T-helper 2 cell treated with Interferon-gamma antibody and Interleukin-4, amounts not matched to agents 5 μg/mL and 100 μg/mL, for 36 hours (primary cell): ENCODE measurements around the gene DENND1B.
"Not testable (repeated sequence)": the region's sequence is repeated elsewhere in the genome, so short reads cannot be mapped to it uniquely, and the experiment has no call there.

Source experiments
- DNase-seq: peaks from one replicate; pipeline ENCODE4 v3.0.0; 2021; ENCODE audit warnings: low spot score
- H3K27ac Mint-ChIP-seq: one replicate; pipeline ENCODE4 v1.8.0; 2021; ENCODE audit warnings: mild to moderate bottlenecking, mixed read lengths
- H3K27me3 Mint-ChIP-seq: one replicate; pipeline ENCODE4 v1.8.0; 2021; ENCODE audit warnings: low read depth, mixed read lengths
- H3K36me3 Mint-ChIP-seq: one replicate; pipeline ENCODE4 v1.8.0; 2021; ENCODE audit warnings: low read depth, mixed read lengths
- H3K4me1 Mint-ChIP-seq: one replicate; pipeline ENCODE4 v1.8.0; 2021; ENCODE audit warnings: low read depth, mixed read lengths
- H3K4me3 Mint-ChIP-seq: one replicate; pipeline ENCODE4 v1.8.0; 2022; ENCODE audit warnings: mild to moderate bottlenecking, moderate library complexity, mixed read lengths
- H3K9me3 Mint-ChIP-seq: one replicate; pipeline ENCODE4 v1.8.0; 2021; ENCODE audit warnings: mixed read lengths

The DENND1B gene

GRCh38 chr1:197700688-197701087 is 74.6 kb downstream of the DENND1B start:
- not testable (repeated sequence) for H3K4me3 Mint-ChIP-seq, DNase-seq, H3K27ac Mint-ChIP-seq, H3K9me3 Mint-ChIP-seq, H3K27me3 Mint-ChIP-seq
- Mint-ChIP-seq H3K4me1 (peaks cover 23% of the 10 kb centered on the region), H3K36me3 (peaks cover 28% of the 10 kb centered on the region)

DNA sequence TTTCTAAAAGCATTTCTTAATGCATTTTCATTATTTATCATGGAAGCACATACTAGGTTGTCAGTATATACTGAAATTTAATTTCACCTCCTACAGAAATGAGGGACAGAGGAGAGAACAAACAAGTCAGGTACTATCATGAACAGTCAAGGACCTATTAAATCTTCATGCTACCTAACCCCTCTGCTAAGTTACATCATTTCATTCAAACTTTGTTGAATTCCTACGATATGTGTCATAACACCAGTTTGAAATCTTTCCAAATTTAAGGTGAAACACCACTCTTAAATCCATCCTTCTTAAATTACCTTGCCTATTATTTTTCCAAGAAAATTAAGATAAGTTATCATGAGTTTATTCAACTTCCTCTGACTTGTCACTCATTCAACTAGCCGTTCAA is 78.9 kb downstream of the DENND1B start:
- Mint-ChIP-seq H3K4me3 (no peak overlapping the region), H3K27me3 (no peaks in the 10 kb centered on the region), H3K9me3 (peaks cover 4% of the 10 kb centered on the region), H3K27ac (no peak overlapping the region), H3K4me1 (peaks cover 26% of the 10 kb centered on the region), H3K36me3 (peaks cover 22% of the 10 kb centered on the region)
- DNase-seq: no peak

GRCh38 chr1:197695961-197696360 is 79.3 kb downstream of the DENND1B start:
- Mint-ChIP-seq H3K27ac (no peak overlapping the region), H3K27me3 (no peaks in the 10 kb centered on the region), H3K4me1 (peaks cover 26% of the 10 kb centered on the region), H3K9me3 (peaks cover under 1% of the 10 kb centered on the region), H3K36me3 (peaks cover 22% of the 10 kb centered on the region), H3K4me3 (no peak overlapping the region)
- no peak for DNase-seq

GRCh38 chr1:197692965-197693364 is 82.3 kb downstream of the DENND1B start:
- no peak for DNase-seq
- H3K27ac Mint-ChIP-seq: no peak overlapping the region

GRCh38 chr1:197691816-197692215 is 83.5 kb downstream of the DENND1B start:
- no peak for DNase-seq
- Mint-ChIP-seq H3K9me3 (peaks cover 23% of the 10 kb centered on the region), H3K27me3 (no peaks in the 10 kb centered on the region), H3K27ac (no peak overlapping the region), H3K36me3 (peaks cover 44% of the 10 kb centered on the region), H3K4me1 (peaks cover 11% of the 10 kb centered on the region), H3K4me3 (no peak overlapping the region)

More at GRCh38 chr1:197692965-197693364, 82.3 kb downstream of the DENND1B start:
- Mint-ChIP-seq H3K36me3 (peaks cover 35% of the 10 kb centered on the region), H3K9me3 (peaks cover 17% of the 10 kb centered on the region), H3K4me1 (peaks cover 12% of the 10 kb centered on the region), H3K27me3 (no peaks in the 10 kb centered on the region), H3K4me3 (no peak overlapping the region)

DNA sequence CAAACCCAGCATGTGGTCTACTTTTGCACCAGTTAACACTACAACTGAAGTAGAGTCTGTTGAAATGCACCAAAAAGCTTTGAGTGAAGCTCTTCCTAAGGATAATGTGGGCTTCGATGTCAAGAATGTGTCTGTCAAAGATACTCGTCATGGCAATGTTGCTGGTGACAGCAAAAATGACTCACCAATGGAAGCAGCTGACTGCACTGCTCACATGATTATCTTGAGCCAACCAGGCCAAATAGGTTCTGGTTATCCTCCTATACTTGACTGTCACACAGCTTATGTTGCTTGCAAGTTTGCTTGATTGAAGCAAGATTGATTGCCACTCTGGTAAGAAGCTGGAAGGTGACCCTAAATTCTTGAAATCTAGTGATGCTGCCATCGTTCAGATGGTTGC is 85.2 kb downstream of the DENND1B start:
- DNase-seq: no peak
- H3K4me1 Mint-ChIP-seq: peaks cover 16% of the 10 kb centered on the region
- H3K36me3 Mint-ChIP-seq: peaks cover 49% of the 10 kb centered on the region
- H3K27ac Mint-ChIP-seq: no peak overlapping the region
- H3K27me3 Mint-ChIP-seq: no peaks in the 10 kb centered on the region
- no peak overlapping the region for H3K4me3 Mint-ChIP-seq
- H3K9me3 Mint-ChIP-seq: peaks cover 23% of the 10 kb centered on the region

DNA sequence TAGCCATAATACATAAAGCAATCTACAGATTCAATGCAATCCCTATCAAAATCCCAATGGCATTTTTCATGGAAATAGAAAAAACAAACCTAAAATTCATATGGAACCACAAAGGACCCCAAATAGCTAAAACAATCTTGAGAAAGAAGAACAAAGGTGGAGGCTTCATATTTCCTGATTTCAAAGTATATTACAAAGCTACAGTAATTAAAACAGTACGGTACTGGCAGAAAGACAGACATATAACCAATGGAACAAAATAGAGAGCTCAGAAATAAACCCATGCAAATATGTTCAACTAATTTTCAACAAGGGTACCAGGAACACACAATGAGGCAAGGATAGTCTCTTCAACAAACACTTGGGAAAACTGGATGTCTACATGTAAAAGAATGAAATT is 87.0 kb downstream of the DENND1B start:
- no peak for DNase-seq
- H3K4me3 Mint-ChIP-seq: no peak overlapping the region
- peaks cover 12% of the 10 kb centered on the region for H3K4me1 Mint-ChIP-seq
- H3K36me3 Mint-ChIP-seq: peaks cover 49% of the 10 kb centered on the region
- H3K27ac Mint-ChIP-seq: no peak overlapping the region
- H3K27me3 Mint-ChIP-seq: no peaks in the 10 kb centered on the region
- H3K9me3 Mint-ChIP-seq: peaks cover 23% of the 10 kb centered on the region

DNA sequence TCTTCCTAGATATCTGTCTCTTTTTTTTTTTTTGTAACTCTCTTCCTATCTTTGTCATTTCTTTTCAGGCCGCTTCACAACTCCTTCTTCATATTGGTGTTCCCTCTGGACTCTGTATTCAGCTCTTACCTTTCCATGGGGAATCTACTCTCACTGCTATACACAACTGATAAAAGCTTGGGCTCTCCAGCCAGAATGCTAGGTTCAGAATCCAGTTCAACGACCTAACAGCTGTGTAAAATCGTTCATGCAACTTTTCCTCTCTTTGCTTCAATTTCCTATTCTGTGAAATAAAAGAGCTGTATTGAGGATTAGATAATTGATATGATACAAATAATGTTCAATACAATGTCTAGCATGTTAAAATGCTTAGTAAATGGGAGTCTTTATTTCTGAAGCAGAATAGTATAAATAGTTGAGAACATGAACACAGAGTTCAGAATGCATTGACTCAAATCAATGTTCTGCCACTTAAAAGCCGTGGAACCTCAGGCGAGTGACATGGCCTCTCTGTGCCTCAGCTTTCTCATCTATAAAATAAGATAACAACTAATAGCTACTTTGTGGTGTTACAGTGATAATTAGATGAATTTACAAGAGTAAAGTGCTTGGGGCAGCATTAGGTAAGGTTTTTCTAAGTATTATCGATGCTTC is 88.5 kb downstream of the DENND1B start:
- Mint-ChIP-seq H3K9me3 (peaks cover 23% of the 10 kb centered on the region), H3K4me3 (no peak overlapping the region), H3K36me3 (peaks cover 50% of the 10 kb centered on the region), H3K27ac (no peak overlapping the region), H3K4me1 (peaks cover 15% of the 10 kb centered on the region), H3K27me3 (no peaks in the 10 kb centered on the region)
- DNase-seq: no peak

- H3K4me1 Mint-ChIP-seq: peaks cover 21% of the 10 kb centered on the region
- no peaks in the 10 kb centered on the region for H3K27me3 Mint-ChIP-seq
- no peak overlapping the region for H3K27ac Mint-ChIP-seq
- DNase-seq: no peak
- peaks cover 46% of the 10 kb centered on the region for H3K36me3 Mint-ChIP-seq
- no peak overlapping the region for H3K4me3 Mint-ChIP-seq
- peaks cover 23% of the 10 kb centered on the region for H3K9me3 Mint-ChIP-seq
These were observed 89.0 kb downstream of the DENND1B start for GRCh38 chr1:197686231-197686630.

- peaks cover 23% of the 10 kb centered on the region for H3K9me3 Mint-ChIP-seq
- H3K27ac Mint-ChIP-seq: no peak overlapping the region
- DNase-seq: no peak
- H3K36me3 Mint-ChIP-seq: peaks cover 42% of the 10 kb centered on the region
- no peak overlapping the region for H3K4me3 Mint-ChIP-seq
- H3K27me3 Mint-ChIP-seq: no peaks in the 10 kb centered on the region
- H3K4me1 Mint-ChIP-seq: peaks cover 24% of the 10 kb centered on the region
These were observed 89.5 kb downstream of the DENND1B start for GRCh38 chr1:197685785-197686184.

DNA sequence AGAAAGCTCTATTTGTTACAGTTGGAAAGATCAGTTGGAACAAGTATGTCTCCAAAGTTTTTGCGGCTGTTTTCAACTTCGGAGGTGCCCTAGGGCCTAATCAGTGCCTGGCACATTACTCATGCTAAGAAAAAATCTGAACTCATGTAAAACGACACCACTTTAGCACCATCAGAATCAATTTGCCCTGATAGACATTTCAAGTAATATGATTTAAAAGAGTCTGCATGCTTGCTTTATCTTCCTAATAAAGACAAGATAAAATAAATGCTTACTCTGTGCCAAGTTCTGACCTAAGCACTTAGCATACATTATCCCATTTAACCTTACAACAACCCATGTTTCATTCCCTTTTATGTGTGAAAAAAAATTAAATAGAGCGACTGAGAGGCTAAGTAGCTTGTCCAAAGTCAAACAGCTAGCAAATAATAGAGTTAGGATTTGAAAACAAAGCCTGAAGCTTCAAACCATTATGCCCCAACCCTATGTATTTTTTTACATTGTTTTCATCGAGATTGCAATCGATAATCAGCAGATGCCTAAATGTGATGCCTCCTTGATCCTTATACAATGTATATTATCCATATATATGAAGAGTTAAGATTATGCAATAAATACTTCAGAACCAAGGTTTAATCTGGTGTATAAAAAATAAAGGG is 91.3 kb downstream of the DENND1B start:
- Mint-ChIP-seq H3K4me1 (peaks cover 24% of the 10 kb centered on the region), H3K9me3 (peaks cover 17% of the 10 kb centered on the region), H3K27me3 (no peaks in the 10 kb centered on the region), H3K36me3 (peaks cover 27% of the 10 kb centered on the region), H3K27ac (no peak overlapping the region), H3K4me3 (no peak overlapping the region)
- no peak for DNase-seq

DNA sequence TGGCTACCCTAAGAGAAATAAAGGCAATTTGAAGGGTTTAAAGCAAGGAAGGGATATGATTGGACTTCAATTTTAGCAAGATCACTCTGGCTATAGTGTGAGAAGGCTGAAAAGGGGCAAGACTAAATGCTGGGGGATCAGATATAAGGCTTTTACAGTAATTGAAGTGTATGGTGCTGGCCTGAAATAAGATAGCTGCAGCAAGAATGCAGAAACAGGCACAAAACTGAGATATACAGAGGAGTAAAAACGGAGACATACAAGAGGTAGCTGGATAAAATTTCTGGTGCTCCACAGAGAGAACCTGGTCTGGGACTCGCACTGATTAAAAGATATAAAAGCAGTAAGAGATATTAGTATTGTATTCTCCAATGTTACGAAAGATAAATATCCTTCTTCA is 92.0 kb downstream of the DENND1B start:
- Mint-ChIP-seq H3K27me3 (no peaks in the 10 kb centered on the region), H3K27ac (no peak overlapping the region), H3K4me3 (no peak overlapping the region), H3K4me1 (peaks cover 24% of the 10 kb centered on the region), H3K36me3 (peaks cover 20% of the 10 kb centered on the region), H3K9me3 (peaks cover 9% of the 10 kb centered on the region)
- no peak for DNase-seq

- Mint-ChIP-seq H3K4me3 (no peak overlapping the region), H3K27ac (no peak overlapping the region), H3K9me3 (no peaks in the 10 kb centered on the region), H3K4me1 (peaks cover 28% of the 10 kb centered on the region), H3K36me3 (peaks cover 3% of the 10 kb centered on the region), H3K27me3 (no peaks in the 10 kb centered on the region)
- DNase-seq: no peak
These were observed 95.0 kb downstream of the DENND1B start for GRCh38 chr1:197680311-197680710.

DNA sequence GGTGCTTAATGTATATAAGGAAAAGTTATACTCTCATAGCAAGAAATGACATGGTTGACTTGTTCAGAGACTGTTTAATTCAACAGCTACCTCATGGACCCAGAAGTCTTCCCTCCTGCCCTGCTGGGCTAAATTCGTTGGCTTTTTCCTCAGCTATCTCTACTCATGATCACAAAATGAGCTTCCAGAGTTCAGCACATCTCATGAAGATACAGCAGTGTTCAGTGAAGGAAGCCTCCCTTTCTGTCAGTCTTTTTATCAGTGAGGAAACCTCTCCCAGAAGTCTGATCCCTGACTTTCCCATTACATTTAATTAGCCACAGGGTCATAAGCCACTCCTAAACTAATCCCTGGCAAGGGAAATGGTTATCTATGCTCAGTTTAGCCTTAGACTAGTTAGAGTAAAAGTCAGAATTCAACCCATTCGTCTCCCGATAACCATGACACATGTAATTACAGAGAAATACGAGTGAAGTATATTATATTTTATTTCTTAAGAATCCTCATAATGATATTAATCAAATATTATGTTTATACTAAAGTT is 97.5 kb downstream of the DENND1B start:
- no peak overlapping the region for H3K27ac Mint-ChIP-seq
- no peaks in the 10 kb centered on the region for H3K9me3 Mint-ChIP-seq
- peaks cover 31% of the 10 kb centered on the region for H3K4me1 Mint-ChIP-seq
- H3K36me3 Mint-ChIP-seq: peaks cover 3% of the 10 kb centered on the region
- H3K4me3 Mint-ChIP-seq: no peak overlapping the region
- DNase-seq: no peak
- no peaks in the 10 kb centered on the region for H3K27me3 Mint-ChIP-seq
